CD4-positive, alpha-beta T cell treated with Interleukin-1 beta for 1 hour (primary cell): ENCODE results near the gene SV2A.
"Not testable (repeated sequence)": the region's sequence is repeated elsewhere in the genome, so short reads cannot be mapped to it uniquely, and the experiment has no call there.

Experiments used
- DNase-seq, 2 donors: peaks; one replicate each; pipeline ENCODE4 v3.0.0-alpha.2; 2020 to 2022

SV2A gene

DNA sequence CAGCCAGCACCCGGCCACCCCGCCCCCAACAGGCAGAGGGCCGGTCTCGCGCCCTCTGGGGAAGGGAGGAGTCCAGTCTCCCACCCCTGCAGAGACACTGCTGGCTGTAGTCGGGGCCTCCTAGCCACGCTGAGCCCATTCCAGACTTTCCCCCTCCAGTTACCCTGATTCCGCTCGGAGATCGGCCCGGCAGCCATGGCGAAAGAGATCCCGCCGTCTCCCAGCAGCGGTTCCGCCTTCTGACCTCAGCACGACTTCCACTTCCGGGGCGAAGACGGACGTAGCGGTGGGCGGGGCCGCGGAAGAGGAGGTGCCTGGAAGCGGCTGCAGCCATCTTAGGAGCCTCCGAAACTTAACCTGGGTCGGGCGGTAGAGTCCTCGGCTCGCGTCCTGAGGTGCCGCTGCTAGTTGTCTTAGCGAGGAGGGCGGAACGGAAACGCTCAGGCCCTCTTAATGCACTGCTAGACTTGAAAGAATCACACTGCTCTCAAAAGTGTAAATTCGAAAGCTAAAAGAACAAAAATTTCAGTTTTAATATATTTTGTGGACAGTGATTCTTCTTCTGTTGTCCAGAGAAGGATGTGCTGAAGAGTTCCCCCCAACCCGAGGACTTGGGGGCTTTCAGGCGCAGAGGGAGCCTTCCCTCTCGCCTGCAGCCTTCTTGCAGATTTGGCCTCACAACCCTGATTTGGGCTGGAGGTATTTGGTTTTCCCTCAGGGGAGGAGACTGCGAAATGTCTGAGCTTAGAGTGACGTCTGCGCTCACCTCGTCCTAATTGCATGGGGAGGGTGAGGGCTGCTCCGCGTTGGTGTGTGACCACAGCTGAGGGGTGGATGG, 10.1 kb upstream of the SV2A start, which contains the start of gene SF3B4:
Gene SF3B4 (minus strand): TSS at position 241 of the 838 bp plus-strand sequence. CDS start 44 bp downstream, at position 197.
- peak; percentile 94 to 95 for DNase-seq

DNA sequence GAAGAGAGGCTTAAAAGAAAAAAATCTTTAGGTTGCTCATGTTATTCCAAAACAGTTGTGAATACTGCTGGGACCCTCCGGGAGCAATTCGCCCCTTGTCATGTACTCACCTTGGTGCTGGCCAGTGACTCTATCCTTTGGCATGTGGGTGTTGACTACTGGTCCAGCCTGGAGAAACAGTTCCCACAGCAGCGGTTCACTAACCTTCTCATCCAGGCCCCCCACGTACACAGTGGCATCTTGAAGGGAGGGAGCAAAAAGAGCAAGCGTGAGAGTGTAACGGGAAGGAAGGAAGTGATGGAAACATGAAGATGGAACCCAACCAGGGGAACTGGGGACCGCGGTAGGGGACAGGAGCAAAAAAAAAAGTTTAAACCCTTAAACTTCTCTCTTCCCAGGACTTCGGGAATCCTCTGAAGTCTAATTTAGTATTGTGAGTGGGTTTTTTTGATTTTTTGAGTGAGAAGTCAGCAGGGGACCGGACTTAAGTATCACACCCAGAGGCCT, 9.5 kb upstream of the SV2A start:
- DNase-seq = no peak

DNA sequence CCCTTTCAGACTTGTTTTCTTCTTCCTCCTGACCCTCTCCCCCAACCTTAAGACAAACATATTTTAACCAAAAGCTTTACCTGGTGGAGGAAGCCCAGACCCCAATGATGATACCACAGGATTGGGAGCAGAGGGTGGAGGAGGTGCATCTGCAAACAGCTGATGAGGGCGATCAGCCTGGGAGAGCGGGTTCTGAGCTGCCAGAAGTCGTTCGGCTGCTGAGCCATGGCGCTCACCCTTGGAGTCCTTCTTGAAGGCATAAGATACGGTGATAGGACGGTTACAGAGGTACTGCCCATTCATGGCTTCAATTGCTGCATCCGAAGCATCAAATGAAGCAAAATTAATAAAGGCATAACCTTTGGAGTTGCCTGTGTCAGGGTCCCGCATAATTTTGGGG, 8.7 kb upstream of the SV2A start:
- DNase-seq = no peak

DNA sequence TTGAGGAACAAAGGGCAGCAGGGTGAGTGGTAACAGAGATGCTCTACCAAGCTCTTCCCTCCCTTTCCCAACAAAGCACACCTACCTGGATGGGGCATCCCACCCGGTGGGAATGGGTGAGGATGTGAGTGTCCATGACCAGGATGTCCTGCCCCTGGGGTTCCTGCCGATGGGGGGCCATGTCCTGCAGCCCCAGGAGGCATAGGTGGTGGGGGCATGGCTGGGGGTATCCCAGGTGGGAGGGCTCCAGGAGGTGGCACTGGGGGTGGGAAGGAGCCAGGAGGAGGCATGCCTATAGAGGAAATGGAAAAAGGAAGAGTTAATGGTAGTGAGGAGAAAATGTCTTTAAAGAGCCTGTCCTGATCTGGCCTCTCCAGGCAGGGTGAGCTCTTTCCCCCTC, 8.1 kb upstream of the SV2A start:
- no peak for DNase-seq

- DNase-seq = no peak
These were observed 7.7 kb upstream of the SV2A start for GRCh38 chr1:149925345-149925744.

- DNase-seq = no peak
These were observed 6.0 kb upstream of the SV2A start for GRCh38 chr1:149923626-149924025.

GRCh38 chr1:149916898-149917252, 769 bp downstream of the SV2A start:
- no peak for DNase-seq

DNA sequence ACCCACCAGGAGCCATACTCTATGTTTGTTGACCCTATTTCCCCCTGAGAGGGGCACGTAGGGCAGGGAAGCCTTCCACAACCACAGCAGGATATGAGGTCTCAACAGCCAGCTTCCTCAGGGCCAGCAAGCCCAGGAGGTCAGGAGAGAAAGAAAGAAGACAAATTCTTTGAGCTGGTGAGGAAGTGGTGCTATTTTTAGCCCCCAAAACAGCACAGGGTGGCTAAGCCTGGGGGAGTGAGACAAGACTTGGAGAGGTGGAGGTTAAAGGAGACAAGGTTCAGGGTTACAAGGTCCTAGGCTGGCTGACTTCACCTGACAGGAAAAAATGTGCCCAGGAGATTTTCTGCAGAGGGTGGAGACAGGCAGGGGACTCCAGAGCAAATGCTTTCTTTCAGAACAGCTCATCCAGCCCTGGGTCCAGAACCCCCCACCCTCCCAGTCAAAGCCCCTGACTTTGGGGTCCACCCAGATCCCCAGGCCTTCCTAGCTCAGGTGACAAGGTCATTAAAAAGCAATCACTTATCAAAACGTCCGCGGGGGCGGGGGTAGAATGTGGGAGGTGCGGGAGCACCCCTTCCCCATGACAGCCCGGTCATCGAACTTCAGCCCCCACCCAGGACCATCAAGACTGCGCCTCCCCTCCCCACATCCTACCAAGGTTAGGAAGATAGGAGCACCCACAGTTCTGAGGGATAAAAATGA, 1.3 kb downstream of the SV2A start:
- DNase-seq = no peak

- DNase-seq = no peak
These were observed 2.0 kb downstream of the SV2A start for GRCh38 chr1:149915429-149916192.

DNA sequence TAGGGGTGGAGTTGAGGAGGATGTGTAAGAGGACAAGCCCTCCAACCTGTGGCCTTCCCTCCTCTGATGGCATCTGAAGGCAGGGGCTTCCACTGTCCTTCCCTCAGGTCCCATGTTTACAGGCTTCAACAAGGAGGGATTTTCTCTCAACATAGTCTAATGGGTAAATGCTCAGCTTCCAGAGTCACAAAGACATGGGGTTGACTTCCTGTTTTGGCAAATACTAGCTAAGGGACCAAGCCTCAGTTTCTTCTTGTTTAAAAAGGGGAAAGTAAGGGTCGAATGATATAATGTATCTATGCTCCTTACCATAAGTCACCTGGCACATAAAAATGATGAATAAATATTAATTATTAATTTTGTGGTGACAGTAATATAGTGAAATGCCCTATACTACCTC, 3.1 kb downstream of the SV2A start:
- no peak for DNase-seq

DNA sequence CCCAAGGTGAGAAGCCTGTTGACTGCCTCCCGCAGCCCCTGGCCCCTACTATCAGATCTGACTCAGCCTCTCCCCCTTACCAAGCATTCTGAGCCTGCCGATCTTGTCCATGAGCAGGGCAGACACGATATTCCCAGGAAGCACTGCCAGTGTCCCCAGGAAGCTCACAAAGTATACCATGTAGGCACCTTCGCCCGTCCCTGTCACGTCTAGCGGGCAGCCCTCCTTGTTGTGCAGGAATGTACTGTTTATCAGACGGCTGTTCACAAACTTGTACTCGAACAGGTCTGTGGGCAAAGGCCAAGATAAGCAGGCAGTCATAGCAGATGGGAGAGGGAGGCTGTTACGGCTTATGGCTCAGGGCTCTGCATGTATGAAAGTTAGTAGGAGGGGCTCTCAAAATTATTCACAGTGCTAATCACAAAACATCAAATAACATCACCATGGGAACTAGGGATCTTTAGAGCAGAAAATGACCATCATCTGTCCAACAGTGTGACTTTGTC, 11.0 kb downstream of the SV2A start:
- no peak for DNase-seq

- DNase-seq = no peak
These were observed 13.7 kb downstream of the SV2A start for GRCh38 chr1:149903836-149904491.

DNA sequence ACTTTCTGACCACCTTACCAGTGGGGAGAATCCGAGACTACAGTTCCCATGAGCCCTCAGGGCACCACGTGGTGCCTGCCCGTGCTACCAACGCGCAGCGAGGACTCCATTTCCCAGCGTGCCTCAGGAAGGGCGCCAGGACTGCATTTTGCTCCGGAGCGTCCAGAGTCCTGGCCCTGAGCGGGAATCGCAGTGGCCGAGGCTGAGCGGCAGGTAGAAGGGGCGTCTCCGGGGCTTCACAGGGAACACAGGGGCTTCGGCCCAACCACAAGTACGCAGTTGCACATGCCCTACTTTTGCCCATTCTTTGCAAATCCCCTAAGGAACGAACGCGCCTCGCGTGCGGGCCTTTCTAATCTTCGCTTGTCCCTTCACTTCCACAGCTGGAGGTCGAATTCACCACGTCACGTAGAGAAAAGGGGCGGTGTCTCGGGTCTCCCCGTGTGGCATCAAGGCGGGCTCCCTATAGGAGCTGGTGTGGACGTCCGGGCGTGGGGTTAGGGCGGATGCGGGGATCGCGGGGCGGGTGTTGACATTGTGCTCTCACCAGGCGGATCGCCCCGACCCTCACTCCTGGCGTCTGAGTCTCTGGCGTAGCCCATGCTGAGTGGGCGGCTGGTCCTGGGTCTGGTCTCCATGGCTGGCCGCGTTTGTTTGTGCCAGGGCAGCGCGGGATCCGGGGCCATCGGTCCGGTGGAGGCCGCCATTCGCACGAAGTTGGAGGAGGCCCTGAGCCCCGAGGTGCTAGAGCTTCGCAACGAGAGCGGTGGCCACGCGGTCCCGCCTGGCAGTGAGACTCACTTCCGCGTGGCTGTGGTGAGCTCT, 18.0 kb downstream of the SV2A start, which contains the start of gene BOLA1:
Gene BOLA1 (plus strand): TSS at position 109 of the 825 bp plus-strand sequence. CDS start 492 bp downstream, at position 601.
- peak; percentile 83 to 85 for DNase-seq

DNA sequence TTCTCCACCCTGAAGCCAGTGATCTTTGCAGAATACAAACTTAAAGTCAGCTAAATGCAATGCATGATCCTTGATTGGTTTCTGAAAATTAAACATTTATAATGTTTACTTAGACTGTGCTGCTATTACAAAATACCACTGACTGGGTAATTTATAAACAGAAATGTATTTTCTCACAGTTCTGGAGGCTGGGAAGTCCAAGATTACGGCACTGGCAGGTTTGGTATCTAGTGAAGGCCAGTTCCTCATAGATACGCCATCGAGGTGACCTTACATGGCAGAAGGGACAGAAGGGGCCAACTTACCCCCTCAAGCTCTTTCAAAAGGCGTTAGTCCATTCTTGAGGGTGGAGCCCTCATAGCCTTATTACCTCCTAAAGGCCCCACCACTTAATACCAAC, 21.1 kb downstream of the SV2A start:
- DNase-seq = no peak

GRCh38 chr1:149888999-149889289, 28.7 kb downstream of the SV2A start:
- no peak for DNase-seq

DNA sequence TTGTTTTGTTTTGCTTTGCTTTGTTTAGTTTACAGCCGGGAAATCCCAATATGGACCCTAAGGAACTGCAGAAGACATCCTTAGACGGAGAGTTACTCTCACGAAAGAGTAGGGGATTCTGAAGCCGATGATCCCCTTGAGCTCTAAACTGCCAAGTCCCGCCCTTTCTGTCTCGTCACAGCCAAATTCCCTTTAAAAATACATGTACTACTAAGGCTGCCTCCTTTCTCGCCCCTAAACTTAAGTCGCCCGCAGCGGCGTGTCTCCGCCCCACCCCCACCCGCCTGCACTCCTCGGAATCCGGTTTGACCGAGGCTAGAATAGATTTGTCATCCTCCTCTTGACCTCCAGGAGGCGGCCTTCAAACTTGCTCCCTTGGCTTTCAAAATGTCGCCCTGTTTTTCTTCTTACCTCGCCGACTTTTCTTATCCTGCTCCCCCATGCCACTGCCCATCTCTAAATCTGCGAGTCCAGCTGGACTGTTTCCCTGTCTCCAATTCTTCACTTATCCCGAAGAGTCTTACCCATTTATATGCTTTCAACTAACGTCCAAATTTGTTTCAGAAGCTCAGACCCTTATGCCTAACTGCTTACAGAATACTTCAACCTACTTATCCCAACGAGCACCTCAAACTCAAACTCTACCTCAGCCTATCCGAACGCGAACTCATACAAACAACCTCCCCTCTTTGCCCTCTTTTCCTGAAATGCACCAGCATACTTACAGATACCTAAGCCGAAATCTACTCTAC, 29.2 kb downstream of the SV2A start:
- peak; percentile 86 to 87 for DNase-seq

- DNase-seq = peak; percentile 94 to 95
These were observed 30.0 kb downstream of the SV2A start for GRCh38 chr1:149887456-149888246.

DNA sequence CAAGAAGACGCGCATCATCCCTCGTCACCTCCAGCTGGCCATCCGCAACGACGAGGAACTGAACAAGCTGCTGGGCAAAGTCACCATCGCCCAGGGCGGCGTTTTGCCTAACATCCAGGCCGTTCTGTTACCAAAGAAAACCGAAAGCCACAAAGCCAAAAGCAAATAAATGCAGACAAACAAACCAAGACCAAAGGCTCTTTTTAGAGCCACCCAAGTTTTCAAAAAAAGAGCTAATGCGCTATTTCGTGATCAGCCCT, 30.5 kb downstream of the SV2A start:
- DNase-seq = peak in 1 of 2 donors; percentile 68

GRCh38 chr1:149886396-149887195, 31.0 kb downstream of the SV2A start:
- peak; percentile 96 to 97 for DNase-seq

- not testable (repeated sequence) for DNase-seq
These were observed 31.6 kb downstream of the SV2A start for GRCh38 chr1:149886121-149886395.
